Measurements from ENCODE around the gene ENTPD1.

DNA sequence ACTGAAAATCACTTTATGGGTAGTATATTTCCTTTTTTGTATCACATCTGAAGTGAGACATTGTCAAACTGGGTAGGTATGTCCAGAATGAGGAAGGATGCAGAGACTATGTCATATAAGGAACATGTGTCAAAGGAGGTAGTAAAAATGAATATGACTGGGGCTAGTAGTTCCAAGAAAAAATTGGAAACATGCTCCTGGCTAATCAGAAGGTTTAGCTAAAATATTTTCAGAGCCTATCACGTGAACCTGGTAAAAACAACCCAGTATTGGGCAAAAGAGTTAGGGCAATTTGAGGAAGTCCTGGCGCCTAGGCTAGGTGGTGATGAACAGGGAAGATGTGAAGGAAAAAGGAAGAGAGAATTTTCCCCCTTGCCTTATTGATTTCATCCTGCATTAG lies 26.4 kb downstream of the ENTPD1 start:
- TF ChIP-seq, protein P1, sequence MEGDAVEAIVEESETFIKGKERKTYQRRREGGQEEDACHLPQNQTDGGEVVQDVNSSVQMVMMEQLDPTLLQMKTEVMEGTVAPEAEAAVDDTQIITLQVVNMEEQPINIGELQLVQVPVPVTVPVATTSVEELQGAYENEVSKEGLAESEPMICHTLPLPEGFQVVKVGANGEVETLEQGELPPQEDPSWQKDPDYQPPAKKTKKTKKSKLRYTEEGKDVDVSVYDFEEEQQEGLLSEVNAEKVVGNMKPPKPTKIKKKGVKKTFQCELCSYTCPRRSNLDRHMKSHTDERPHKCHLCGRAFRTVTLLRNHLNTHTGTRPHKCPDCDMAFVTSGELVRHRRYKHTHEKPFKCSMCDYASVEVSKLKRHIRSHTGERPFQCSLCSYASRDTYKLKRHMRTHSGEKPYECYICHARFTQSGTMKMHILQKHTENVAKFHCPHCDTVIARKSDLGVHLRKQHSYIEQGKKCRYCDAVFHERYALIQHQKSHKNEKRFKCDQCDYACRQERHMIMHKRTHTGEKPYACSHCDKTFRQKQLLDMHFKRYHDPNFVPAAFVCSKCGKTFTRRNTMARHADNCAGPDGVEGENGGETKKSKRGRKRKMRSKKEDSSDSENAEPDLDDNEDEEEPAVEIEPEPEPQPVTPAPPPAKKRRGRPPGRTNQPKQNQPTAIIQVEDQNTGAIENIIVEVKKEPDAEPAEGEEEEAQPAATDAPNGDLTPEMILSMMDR (IDR thresholded peaks at IDR 0.05; ENCODE audit: insufficient read depth, low read depth, low read length) = no peak
- TF ChIP-seq EZH2 (IDR thresholded peaks at IDR 0.05; ENCODE audit: insufficient read depth, low read length) = no peak
